Psoas muscle (tissue), 8 donors: ENCODE measurements around the gene LIPF. TPM values are rescaled to one million over a fixed set of nuclear protein-coding genes. Genes with fewer than 3 reads are reported as not detected.

Source experiments
- ATAC-seq, 4 donors: fragments of 200-7000 bp; cut with Tn5 transposase; one replicate each; pipeline ENCODE4 v1.9.1; 2020; ENCODE audit warnings: moderate library complexity in 3 of 4, mild to moderate bottlenecking in 2 of 4
- DNase-seq, 2 donors: peaks; one replicate each; pipeline ENCODE4 v3.0.0-alpha.2; 2020
- H3K27ac ChIP-seq: fragments of 200-600 bp; one replicate; pipeline ENCODE4 v1.8.0; 2022
- H3K27me3 ChIP-seq, 3 donors: fragments of 200-600 bp in 1 of 3; one replicate each; pipeline versions ENCODE4 v1.6.1 to v1.8.0; 2013 to 2022; ENCODE audit warnings: low read length in 2 of 3, mild to moderate bottlenecking in 2 of 3, moderate library complexity in 1 of 3; ENCODE audit not compliant: insufficient read depth in 3 of 3
- H3K36me3 ChIP-seq, 2 donors: fragments of 200-600 bp in 1 of 2; one replicate each; pipeline versions ENCODE4 v1.6.1 to v1.8.0; 2013 to 2022; ENCODE audit warnings: low read depth in 1 of 2, mild to moderate bottlenecking in 1 of 2, moderate library complexity in 1 of 2; ENCODE audit not compliant: insufficient read depth in 1 of 2
- H3K4me1 ChIP-seq: fragments of 200-600 bp; one replicate; pipeline ENCODE4 v1.8.0; 2022
- H3K4me3 ChIP-seq: fragments of 200-600 bp; one replicate; pipeline ENCODE4 v1.8.0; 2022; ENCODE audit warnings: mild to moderate bottlenecking
- H3K9me3 ChIP-seq: fragments of 200-600 bp; one replicate; pipeline ENCODE4 v1.8.0; 2022
- CTCF ChIP-seq: fragments of 200-600 bp; IDR thresholded peaks from one replicate; pipeline ENCODE4 v1.8.0; 2022; ENCODE audit warnings: antibody characterized with exemption
- WGBS, 3 donors: extraction: QIAGEN DNeasy Blood & Tissue Kit; methylation state at CpG; one replicate each; pipeline versions ENCODE4 v1.1.6 to v1.1.7; 2013; 5-methylcytosine and 5-hydroxymethylcytosine counted together
- intact Hi-C, 2 donors: fragments of 100-400 bp; cut with DNase I; formaldehyde crosslinking; loops; one replicate each; pipeline versions ENCODE4 v1.11.0 to v1.14.2; 2022
- polyA plus RNA-seq, 3 donors: library from polyadenylated mRNA; stranded (reverse); fragments of 200-250 nt; gene quantifications; one replicate each; pipeline ENCODE4 v1.2.3, GENCODE V29; 2013
- total RNA-seq, 4 donors: library from RNA; stranded (reverse); fragmentation: NEBNext Ultra II Directional in 2 of 4; extraction: Animal tissue kit (Norgen Biotek cat#: 25700) in 2 of 4; gene quantifications; one replicate each; pipeline versions ENCODE4 v1.2.1 to v1.2.4, GENCODE V29; 2021 to 2023
- donor health status: healthy with polysubstance abuse.
- donor health status: DM: no; HTN: no; CAD: no; lungs with moderate emphysema.
- donor health status: Bipolar disorder and iron deficiency.
- donor health status: healthy.
- donor health status: DM: yes; HTN: yes; CAD: no.
- donor health status: DM: no; HTN: no; CAD: no.
- donor health status: DM: no; HTN: no; CAD: no.
- donor health status: DM: yes; HTN: yes; CAD: no.

LIPF gene
- total and polyA plus RNA-seq, 7 donors = 0.06 to 0.74 (median 0.70) TPM; not detected in 4

GRCh38 chr10:88682491-88682890 lies 18.2 kb downstream of the LIPF start:
- 73 to 79% (median 74%) methylated on average over 4 of the region's 4 CpGs for WGBS, 3 donors
- Histone ChIP-seq H3K27me3 (peaks cover 0 to 4% (median 2%) of the 10 kb centered on the region in 3 donors), H3K9me3 (no peaks in the 10 kb centered on the region), H3K36me3 (no peaks in the 10 kb centered on the region), H3K4me3 (no peak overlapping the region), H3K27ac (no peak overlapping the region), H3K4me1 (no peaks in the 10 kb centered on the region)
- intact Hi-C loops = loop anchor here in 1 of 2 donors (10.0 kb wide), 1 partner anchor 132 kb away; no protein-coding TSS in a partner anchor
- no peak for DNase-seq
- TF ChIP-seq CTCF = no peak
- ATAC-seq = no peak

DNA sequence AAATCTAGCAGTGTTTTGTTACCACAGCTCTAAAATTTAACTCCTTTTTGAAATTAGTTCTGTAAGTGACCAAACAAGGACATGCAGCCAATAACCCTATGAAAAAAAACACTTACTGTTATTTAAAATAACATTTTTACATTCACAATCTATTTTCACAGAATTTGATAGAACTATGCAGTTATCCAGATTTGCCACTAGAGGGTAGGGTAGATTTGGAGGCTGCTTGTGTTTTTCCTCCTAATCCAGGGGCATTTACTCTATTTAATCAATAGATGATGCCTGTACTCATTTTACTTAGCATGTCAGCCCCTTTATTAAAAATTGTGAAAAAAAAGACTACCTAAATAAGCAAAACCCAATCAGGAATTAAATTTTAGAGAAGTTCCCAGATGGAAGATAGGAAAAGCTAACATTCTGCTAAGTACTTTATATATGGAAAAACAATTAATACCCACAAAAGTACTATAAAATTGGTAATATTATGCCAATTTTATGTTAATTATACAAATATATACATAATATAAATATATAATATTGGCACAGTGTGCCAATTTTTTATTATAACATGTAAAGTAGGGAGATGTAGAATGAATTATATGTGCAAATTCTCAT lies 23.7 kb downstream of the LIPF start:
- DNase-seq = no peak
- intact Hi-C loops = loop anchor here in 1 of 2 donors (10.0 kb wide), 1 partner anchor 127 kb away; no protein-coding TSS in a partner anchor
- H3K27me3 ChIP-seq = peaks cover 0 to 2% (median 0%) of the 10 kb centered on the region in 3 donors
- no peak for ATAC-seq
- no peak overlapping the region for H3K4me3 ChIP-seq
- H3K27ac ChIP-seq = no peak overlapping the region
- TF ChIP-seq CTCF = peak; percentile 57
- H3K4me1 ChIP-seq = no peaks in the 10 kb centered on the region
- H3K36me3 ChIP-seq = no peaks in the 10 kb centered on the region
- no peaks in the 10 kb centered on the region for H3K9me3 ChIP-seq

- whole genome bisulfite sequencing, 3 donors = 93% methylated on average over 6 of the region's 6 CpGs
- Histone ChIP-seq H3K4me1 (no peaks in the 10 kb centered on the region), H3K9me3 (no peaks in the 10 kb centered on the region), H3K4me3 (no peak overlapping the region), H3K27ac (no peak overlapping the region), H3K36me3 (no peaks in the 10 kb centered on the region), H3K27me3 (no peaks in the 10 kb centered on the region)
- DNase-seq (no peak), ATAC-seq (no peak)
- intact Hi-C loops = loop anchor here in 1 of 2 donors (10.0 kb wide), 1 partner anchor 125 kb away; no protein-coding TSS in a partner anchor
- no peak for TF ChIP-seq CTCF
Measured at GRCh38 chr10:88689366-88689765, 25.1 kb downstream of the LIPF start.

DNA sequence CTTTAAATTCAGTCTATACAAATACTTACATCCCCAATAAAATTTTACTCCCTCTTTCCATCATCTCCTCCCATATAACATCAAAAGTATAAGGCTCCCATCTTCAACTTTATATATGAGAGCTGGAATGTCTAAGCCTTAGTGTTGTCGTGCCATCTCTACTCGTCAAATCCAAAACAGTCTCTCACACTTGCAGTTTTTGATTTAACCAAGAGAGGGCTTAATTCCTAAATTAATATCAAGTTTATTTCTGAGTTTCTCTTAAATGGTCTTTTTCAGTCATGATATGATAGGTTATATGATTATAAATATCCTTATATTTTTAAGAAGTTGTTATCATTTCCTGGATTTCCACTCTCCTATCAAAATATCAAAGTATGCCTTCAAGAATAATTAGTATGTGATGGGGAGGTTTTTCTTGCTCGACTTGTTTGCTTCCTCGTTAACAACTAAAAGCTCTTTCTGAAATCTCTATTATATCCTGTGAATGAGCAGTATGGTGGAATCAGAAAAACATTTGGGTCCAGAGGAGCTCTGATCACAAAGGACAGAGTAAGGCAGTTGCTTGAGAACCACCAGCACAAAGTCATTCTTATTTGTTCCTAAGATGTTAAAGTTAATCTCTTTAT lies 29.3 kb downstream of the LIPF start:
- Histone ChIP-seq H3K9me3 (no peaks in the 10 kb centered on the region), H3K36me3 (no peaks in the 10 kb centered on the region), H3K27me3 (peaks cover 0 to 2% (median 0%) of the 10 kb centered on the region in 3 donors), H3K4me1 (no peaks in the 10 kb centered on the region), H3K4me3 (no peak overlapping the region), H3K27ac (no peak overlapping the region)
- 51 to 64% (median 55%) methylated on average over 4 of the region's 4 CpGs for WGBS, 3 donors
- DNase-seq = no peak
- no peak for ATAC-seq
- TF ChIP-seq CTCF = no peak
- intact Hi-C loops = no loop called here
